GM19239 (cell line): Measurements from ENCODE around the gene RAB40B.
"Not testable (repeated sequence)": the region's sequence is repeated elsewhere in the genome, so short reads cannot be mapped to it uniquely, and the experiment has no call there.

Experiments
- DNase-seq: peaks from one replicate; pipeline ENCODE4 v3.0.0; 2011; ENCODE audit warnings: low spot score; ENCODE audit not compliant: insufficient read length
- FAIRE-seq: peaks from 2 replicates; lab custom pipeline; 2011; peaks lifted over from hg19 to GRCh38; lab: Jason Lieb, UNC

The RAB40B gene

GRCh38 chr17:82698065-82698973, at the start of gene RAB40B:
TSS of gene RAB40B (minus strand) at chr17:82698698. CDS start at chr17:82698596, 102 bp downstream.
- DNase-seq, result peak; percentile 100
- FAIRE-seq, result peak; percentile 88

- FAIRE-seq, result no peak
- no peak for DNase-seq
Measured at GRCh38 chr17:82745524-82745923, 47.0 kb upstream of the RAB40B start.

GRCh38 chr17:82744736-82745135, 46.2 kb upstream of the RAB40B start:
- FAIRE-seq, DNase-seq: not testable (repeated sequence)

- FAIRE-seq (no peak), DNase-seq (no peak)
Measured at GRCh38 chr17:82743344-82744219, 45.1 kb upstream of the RAB40B start.

- DNase-seq, result no peak
- FAIRE-seq, result no peak
Measured at GRCh38 chr17:82740906-82741759, 42.6 kb upstream of the RAB40B start.

- no peak for DNase-seq
- no peak for FAIRE-seq
Measured at GRCh38 chr17:82737967-82738877, 39.7 kb upstream of the RAB40B start.

- DNase-seq (no peak), FAIRE-seq (no peak)
Measured at GRCh38 chr17:82736511-82737185, 38.1 kb upstream of the RAB40B start.

- DNase-seq (no peak), FAIRE-seq (no peak)
Measured at GRCh38 chr17:82734987-82735866, 36.7 kb upstream of the RAB40B start, which contains the start of gene FN3K. TSS of gene FN3K (plus strand) at chr17:82735615. CDS start at chr17:82735637, 22 bp downstream.

- no peak for FAIRE-seq
Measured at GRCh38 chr17:82732118-82732743, 33.7 kb upstream of the RAB40B start.

GRCh38 chr17:82729479-82730260, 31.2 kb upstream of the RAB40B start:
- DNase-seq (no peak), FAIRE-seq (no peak)

More at GRCh38 chr17:82732118-82732743, 33.7 kb upstream of the RAB40B start:
- DNase-seq, result no peak

- FAIRE-seq (no peak), DNase-seq (no peak)
Measured at GRCh38 chr17:82726427-82726826, 27.9 kb upstream of the RAB40B start.

GRCh38 chr17:82723169-82723807, 24.8 kb upstream of the RAB40B start:
- DNase-seq (no peak), FAIRE-seq (no peak)

GRCh38 chr17:82722341-82723013, 24.0 kb upstream of the RAB40B start:
- FAIRE-seq, result no peak
- no peak for DNase-seq

GRCh38 chr17:82720204-82720603, 21.7 kb upstream of the RAB40B start:
- DNase-seq (no peak), FAIRE-seq (no peak)
